Left renal pelvis (tissue), 4 donors: ENCODE data around the gene ZSCAN5B. TPM values are rescaled to one million over a fixed set of nuclear protein-coding genes. Genes with fewer than 3 reads are reported as not detected.
"Not testable (repeated sequence)": the region's sequence is repeated elsewhere in the genome, so short reads cannot be mapped to it uniquely, and the experiment has no call there.

Experiments
- DNase-seq, 4 donors: peaks; one replicate each; pipeline ENCODE4 v3.0.0-alpha.2; 2013; ENCODE audit warnings: low read depth in 4 of 4, low spot score in 3 of 4
- polyA plus RNA-seq, 4 donors: library from polyadenylated mRNA; unstranded; fragments of 120-200 nt; gene quantifications; one replicate each; pipeline ENCODE4 v1.2.1, GENCODE V29; 2013; ENCODE audit not compliant: insufficient read length in 4 of 4

The ZSCAN5B gene
- polyA plus RNA-seq, 4 donors = 0.15 TPM; not detected in 3

DNA sequence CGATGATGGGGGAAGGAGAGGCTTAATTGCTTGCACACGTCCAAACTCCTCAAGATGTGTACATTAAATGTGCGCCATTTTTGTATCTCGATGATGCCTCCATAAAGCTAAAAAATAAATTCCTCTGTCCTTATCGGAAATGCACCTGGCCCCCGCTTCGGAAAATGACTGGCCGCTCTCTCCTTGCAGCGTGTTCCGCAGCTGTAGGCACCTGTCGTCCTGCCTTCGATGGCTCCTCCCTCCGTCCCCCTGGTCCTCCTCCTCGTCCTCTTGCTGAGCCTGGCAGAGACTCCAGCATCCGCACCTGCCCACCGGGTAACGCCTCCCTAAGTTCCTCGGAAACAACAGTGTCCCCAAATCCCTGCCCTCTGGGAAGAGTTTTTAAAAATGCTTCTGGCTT lies 20.7 kb downstream of the ZSCAN5B start:
- DNase-seq = no peak

DNA sequence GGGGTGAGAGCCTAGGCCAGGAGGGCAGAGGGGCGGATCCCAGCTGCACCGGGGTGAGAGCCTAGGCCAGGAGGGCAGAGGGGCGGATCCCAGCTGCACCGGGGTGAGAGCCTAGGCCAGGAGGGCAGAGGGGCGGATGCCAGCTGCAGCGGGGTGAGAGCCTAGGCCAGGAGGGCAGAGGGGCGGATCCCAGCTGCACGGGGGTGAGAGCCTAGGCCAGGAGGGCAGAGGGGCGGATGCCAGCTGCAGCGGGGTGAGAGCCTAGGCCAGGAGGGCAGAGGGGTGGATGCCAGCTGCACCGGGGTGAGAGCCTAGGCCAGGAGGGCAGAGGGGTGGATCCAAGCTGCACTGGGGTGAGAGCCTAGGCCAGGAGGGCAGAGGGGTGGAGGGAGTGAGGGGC lies 21.3 kb downstream of the ZSCAN5B start:
- not testable (repeated sequence) for DNase-seq

DNA sequence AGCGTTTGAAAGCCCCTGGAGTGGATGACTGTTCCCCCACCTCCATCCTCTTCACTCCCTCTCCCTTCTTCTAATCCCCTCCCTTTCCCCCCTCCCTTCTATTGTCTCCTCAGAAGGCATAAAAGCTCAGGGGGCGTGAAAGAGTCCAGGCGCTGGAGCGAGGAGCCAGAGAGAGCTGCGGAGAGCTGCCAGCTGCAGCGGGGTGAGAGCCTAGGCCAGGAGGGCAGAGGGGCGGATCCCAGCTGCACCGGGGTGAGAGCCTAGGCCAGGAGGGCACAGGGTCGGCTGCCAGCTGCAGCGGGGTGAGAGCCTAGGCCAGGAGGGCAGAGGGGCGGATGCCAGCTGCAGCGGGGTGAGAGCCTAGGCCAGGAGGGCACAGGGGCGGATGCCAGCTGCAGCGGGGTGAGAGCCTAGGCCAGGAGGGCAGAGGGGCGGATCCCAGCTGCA lies 21.7 kb downstream of the ZSCAN5B start, which contains the start of gene GALP:
Gene GALP (plus strand): TSS at position 148 of the 447 bp plus-strand sequence. CDS start 1,101 bp downstream, outside the sequence.
- not testable (repeated sequence) for DNase-seq

DNA sequence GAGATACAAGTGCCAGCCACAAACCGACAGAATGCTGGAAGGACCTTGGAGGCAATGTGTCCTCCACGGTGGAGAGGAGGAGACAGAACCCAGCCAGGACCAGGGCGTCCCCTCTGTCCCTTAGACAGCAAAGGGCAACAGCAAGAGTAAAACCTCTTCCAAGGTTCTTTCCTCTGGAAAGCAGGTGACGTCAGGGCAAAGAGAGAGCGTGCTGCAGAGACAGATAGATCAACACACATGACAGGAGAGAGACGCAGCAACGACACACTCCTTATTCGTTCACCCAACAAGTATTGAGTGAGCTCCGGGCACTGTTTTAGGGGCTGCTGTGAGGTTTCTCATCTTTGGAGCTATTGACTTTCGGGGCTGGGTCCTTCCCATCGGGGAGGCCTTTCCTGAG lies 23.0 kb downstream of the ZSCAN5B start:
- no peak for DNase-seq

DNA sequence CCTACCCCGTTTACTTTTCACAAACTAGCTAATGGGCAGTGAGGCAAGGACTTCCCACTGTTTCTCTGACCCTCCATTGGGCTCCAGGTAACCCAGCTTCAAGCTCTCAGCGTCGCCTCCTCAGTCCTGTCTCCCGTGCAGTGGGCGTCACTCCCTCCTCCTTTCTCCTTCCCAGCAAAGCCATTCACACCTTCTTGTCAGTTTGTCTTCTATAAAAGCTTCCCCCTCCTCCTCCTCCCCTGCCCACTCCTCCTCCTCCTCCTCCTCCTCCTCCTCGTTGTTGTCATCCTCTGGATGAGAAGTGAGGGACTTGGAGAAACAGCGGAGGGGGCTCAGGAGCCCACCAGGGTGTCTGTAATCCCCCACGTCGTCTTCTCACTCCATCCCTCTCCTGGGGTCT lies 23.5 kb downstream of the ZSCAN5B start:
- no peak for DNase-seq

DNA sequence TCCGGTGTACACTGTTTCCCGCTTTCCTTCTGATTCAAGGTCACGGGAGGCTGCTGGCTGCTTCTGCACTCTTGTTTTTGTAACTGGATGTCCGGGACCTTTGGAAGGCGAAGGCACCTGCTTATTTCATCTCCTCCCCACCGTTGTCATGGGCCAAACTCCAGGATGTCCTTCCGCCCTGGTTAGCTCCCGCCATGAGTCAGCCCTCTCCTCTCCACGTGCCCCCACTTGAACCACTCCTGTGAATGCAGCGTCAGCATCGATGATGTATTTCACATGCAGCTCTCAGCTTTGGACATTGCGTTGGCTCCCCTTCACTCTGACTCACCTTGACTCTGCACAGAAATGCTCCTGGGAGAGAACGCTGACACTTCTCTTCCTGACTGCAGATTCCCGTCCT lies 27.3 kb downstream of the ZSCAN5B start:
- DNase-seq = no peak

DNA sequence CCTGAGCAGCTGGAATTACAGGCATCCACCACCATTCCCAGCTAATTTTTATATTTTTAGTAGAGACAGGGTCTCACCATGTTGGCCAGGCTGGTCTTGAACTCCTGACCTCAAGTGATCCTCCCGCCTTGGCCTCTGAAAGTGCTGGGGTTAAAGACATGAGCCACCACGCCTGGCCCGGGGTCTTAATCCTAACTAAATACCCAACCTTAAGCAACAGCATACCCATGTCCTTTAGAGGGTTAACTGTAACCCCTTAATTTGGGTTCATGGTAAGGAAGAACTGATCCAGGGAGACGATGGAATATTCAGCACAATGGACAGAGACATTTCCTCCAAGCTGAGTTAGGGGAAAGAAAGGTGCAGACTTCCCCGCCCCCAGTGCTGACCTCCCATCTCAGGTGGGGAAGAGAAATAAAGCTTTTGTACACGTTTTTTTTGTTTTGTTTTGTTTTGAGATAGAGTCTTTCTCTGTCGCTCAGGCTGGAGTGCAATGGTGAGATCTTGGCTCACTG lies 30.5 kb downstream of the ZSCAN5B start:
- no peak for DNase-seq

DNA sequence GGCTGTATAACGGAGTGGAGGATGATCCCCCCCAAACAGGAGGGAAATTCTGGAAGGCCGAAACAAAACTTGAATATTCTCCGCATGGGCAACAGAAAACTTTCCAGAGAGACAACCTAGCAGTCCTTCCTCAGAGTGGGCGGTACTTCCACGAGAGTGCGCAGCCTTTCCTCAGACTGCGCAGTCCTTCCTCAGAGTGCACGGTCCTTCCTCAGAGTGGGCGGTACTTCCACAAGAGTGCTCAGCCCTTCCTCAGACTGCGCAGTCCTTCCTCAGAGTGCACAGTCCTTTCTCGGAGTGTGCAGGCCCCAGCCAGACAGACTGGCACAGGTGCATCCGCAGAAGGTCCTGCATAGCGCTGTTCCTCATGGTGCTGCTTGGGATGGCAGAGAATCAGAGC lies 34.5 kb downstream of the ZSCAN5B start:
- DNase-seq = no peak

DNA sequence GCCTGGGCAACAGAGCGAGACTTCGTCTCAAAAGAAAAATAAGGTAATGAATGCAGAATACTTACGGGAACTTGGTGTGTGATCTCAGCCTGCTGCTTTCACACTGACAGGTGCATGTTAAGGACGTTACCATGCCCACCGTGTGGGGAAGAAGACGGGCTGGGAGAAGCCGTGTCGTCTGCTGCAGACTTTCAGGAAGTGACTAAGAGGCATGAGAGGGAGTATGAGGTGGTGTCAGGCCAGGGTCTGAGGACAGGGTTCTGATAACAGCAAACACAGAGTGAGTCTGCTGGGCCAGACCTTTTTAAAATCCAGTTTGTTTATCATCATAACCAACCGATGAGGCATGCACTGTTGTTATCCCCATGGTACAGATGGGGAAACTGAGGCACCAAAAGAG lies 35.3 kb downstream of the ZSCAN5B start:
- no peak for DNase-seq

DNA sequence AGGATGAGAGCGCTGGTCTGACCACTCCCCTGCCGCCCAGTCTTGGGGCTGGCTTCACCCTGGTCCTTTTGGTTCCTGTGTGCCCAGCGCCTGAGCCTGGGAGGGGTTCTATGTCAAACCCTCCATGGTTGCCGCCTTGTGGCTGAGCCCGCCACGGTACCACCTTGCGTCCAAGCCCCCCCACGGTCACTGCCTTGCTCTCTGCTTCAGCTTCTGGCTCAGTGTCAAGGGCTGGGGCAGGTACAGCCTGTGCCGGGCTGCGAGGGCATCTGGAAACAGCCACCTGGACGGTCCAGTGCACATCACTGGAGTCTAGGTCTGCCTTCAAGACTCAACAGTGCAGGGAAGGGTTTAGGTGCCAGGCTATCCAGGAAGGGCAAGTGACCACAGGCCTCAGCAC lies 36.0 kb downstream of the ZSCAN5B start:
- no peak for DNase-seq

DNA sequence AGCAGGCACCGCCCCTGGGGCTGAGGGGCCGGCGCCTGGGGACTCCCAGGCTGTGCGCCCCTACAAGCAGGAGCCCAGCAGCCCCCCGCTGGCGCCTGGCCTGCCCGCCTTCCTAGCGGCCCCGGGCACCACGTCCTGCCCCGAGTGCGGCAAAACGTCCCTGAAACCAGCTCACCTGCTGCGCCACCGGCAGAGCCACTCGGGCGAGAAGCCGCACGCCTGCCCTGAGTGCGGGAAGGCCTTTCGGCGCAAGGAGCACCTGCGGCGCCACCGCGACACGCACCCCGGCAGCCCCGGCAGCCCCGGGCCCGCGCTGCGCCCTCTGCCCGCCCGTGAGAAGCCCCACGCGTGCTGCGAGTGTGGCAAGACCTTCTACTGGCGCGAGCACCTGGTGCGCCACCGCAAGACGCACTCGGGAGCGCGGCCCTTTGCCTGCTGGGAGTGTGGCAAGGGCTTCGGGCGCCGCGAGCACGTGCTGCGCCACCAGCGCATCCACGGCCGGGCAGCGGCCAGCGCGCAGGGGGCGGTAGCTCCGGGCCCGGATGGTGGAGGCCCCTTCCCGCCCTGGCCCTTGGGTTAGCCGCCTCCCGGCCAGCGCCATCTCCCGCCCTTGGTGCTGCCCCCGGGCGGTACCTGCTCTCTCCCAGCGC lies 37.8 kb downstream of the ZSCAN5B start:
- no peak for DNase-seq

DNA sequence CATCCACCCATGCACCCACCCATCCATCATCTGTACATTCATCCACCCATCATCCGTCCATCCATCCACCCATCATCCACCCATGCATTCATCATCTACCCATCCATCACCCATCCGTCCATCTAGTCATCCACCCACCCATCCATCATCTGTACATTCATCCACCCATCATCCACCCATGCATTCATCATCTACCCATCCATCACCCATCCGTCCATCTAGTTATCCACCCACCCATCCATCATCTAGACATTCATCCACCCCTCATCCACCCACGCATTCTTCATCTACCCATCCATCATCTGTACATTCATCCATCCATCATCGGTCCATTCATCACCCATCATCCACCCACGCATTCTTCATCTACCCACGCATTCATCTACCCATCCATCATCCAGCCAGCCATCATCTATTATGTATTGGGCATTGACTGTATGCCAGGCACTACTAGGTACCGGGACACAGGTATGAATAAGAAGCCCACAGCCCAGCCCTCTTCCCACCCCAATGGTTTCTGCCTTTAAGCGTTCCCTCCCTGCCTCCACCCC lies 38.5 kb downstream of the ZSCAN5B start:
- DNase-seq = no peak

DNA sequence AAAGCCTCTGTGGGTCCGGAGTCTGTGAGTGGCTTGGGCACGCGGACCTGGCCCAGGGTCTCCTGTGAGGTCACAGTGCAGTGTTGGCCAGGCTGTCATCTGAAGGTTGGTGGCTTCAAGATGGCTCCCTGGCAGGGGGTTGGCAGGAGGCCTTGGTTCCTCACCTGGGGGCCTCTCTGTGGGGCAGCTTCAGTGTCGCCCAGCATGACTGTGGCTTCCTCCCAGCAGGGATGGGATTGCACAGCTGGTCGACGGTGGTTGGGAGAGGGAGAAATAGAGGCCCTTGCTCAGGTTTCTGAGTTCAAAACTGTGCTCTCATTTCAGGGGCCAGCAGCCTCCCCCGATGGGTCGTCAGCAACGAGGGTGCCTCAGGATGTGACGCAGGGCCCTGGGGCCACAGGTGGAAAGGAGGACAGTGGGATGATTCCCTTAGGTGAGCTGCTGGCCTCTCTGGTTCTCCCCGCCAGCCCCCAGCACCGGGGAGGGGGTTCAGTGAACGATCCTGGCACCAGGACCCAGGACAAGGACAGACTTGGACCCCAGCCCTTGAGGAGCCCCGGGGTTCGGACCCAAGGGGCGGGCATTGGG lies 39.3 kb downstream of the ZSCAN5B start:
- DNase-seq = no peak

DNA sequence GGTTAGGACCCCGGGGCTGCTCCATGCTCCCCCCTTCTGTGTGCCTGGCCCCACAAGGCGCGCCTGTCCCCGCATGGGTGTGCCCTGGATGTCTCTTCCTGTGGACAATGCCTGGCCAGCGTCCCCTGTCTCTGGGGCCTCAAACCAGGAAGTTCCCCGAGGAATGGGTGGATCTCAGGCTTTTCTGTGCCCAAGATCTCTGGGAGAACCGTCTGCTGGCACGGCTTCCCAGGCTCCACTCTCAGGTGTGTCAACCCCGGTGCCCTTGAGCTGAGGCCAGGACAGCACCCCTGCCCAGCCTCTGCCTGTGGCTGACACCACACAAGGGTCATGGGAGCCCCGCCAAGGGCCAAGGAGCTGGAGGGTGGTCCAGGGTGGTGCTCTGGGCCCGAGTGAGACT lies 40.8 kb downstream of the ZSCAN5B start:
- no peak for DNase-seq

DNA sequence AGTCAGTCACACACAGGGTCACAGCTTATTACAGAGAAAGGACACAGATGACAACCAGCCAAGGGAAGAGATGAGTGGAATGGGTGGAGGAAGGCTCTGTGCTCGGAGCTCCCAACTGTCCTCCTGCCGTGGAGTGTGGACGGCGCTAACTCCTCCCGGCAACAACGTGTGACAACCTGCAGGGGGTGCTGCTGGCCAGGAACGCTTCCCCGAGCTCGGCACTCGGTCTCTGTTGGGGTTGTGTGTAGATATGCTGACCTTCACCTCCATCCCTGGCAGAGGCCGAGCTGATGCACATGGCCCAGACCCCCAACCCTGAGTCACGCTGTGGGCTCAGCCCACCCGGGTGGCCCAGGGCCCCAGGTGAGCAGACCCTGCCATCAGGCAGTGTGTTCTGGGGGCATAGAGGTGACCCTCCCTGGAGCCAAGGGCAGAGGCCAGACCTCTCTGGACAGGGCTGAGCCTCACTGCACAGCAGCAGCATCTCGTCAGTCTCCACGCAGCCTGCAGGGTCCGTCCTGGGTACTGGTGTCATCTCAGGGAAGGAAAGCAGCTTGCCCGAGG lies 42.4 kb downstream of the ZSCAN5B start:
- no peak for DNase-seq

DNA sequence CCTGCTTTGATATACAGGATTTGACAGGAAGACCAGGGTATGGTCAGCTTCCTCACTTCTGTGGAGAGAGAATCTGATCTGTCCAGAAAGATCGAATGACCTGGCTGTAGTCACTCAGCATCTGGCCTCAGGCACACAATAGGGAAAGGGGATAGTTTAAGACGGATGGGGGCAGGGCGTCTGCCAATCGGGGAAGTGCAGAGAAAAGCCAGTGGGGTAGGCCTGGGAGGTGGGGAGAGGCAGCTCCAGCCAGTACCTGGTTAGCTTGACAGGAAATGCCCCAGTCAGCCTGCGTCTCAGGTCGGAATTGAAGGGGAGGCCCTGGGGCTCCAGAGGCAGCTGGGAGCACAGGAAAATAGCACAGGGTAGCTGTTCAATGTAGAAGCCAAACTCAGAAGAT lies 44.1 kb downstream of the ZSCAN5B start:
- no peak for DNase-seq

DNA sequence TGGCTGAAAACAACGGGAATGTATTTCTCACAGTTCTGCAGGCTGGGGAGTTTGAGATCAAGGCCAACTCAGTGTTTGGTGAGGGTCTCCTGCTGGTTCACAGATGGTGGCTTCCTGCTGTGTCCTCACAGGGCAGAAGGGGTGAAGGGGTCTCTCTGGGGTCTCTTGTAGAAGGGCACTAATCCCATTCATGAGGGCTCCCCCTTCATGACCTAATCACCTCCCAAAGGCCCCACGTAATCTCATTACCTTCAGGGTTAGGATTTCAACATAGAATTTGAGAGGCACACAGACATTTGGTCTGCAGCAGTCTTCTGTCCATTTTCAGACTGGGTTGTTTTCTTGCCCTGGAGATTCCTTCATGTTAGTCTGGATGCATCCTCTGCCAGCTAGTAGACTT lies 44.9 kb downstream of the ZSCAN5B start:
- DNase-seq = no peak

DNA sequence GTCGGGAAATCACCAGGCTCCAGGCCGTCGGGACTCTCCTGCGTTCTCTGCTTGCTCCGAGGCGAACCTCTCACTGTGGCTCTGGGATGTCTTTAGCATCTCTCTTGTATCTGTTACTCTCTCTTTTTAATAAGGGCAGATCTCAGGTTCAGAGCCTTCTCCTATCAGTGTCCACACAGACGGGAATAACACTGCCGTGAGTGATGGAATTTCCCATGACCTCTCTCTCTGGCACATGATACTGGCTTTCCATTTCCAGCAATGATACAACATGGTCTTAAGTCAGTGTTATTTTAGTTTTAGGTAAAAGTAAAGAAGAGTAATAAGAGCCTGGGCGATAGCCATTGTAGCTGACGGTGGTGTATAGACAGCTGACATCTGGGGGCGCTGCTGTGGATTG lies 47.2 kb downstream of the ZSCAN5B start:
- no peak for DNase-seq

DNA sequence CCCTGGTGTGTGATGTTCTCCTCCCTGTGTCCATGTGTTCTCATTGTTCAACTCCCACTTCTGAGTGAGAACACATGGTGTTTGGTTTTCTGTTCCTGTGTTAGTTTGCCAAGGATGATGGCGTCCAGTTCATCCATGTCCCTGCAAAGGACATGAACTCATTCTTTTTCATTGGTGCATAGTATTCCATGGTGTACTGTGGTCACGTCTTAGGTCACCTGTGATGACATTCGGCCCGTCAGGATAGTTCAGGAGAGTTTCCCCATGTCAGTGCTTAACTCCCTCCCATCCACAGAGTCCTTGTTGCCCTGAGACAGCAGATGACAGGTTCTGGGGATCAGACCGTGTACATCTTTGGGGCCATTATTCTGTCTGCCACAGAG lies 47.9 kb downstream of the ZSCAN5B start:
- DNase-seq = no peak

DNA sequence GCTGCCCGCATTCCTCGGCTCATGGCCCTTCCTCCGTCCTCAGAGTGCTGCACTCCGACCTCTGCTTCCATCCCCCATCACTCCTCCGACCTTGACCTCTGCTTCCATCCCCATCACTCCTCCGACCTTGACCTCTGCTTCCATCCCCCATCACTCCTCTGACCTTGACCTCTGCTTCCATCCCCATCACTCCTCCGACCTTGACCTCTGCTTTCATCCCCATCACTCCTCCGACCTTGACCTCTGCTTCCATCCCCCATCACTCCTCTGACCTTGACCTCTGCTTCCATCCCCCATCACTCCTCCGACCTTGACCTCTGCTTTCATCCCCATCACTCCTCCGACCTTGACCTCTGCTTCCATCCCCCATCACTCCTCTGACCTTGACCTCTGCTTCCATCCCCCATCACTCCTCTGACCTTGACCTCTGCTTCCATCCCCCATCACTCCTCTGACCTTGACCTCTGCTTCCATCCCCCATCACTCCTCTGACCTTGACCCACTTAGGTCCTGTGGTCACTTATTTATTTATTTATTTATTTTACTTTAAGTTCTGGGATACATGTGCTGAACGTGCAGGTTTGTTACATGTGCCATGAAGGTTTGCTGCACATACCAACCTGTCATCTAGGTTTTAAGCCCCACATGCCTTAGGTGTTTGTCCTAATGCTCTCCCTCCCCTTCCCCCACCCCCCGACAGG lies 48.5 kb downstream of the ZSCAN5B start:
- not testable (repeated sequence) for DNase-seq

DNA sequence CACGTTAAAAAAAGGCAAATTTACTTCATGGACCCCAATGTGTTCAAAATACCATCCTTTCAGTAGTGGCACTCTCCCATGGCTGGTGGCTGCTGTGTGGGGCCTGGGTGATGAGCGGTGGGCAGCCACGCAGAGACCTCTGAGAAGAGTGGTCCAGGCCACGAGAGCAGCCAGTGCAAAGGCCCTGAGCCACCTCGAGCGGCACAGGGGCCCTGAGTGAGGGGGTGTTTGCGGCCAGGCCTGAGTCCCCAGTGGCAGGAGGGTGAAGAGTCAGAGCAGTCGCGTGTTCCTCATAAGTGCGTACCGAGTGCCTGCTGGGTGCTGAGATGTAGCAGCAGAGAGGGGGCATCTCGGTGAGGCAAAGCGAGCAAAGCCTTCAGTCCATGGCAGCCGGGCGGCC lies 49.5 kb downstream of the ZSCAN5B start:
- DNase-seq = no peak
